ENCODE measurements around the gene RMND1.

The RMND1 gene

DNA sequence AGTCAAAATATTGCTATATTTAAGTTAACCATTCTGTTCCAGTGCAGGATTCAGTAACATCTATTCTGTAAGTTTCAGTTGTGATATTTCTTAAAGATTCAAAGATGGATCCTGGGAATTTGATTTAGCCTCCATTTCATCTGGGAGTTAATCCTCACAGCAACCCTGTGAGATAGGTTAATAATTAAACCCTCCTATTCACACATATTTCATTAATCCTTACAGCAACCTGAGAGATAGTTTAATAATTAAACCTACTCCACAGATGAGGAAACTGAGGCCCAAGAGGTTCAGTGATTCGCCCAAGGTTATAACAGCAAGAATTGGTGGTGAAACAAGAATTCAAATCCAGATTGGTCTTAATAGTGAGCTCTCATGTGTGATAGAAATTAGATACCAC, 49.7 kb downstream of the RMND1 start:
- Histone ChIP-seq H3K36me3 (ENCODE audit: insufficient read depth, low read length) (peaks cover 37% of the 10 kb centered on the region; the same call in 1 of the 2 replicates), H4K20me1 (ENCODE audit: insufficient read depth, low read length, poor library complexity, severe bottlenecking) (peaks cover 69% of the 10 kb centered on the region), H3K79me2 (ENCODE audit: insufficient read depth, low read length) (peaks cover 65% of the 10 kb centered on the region), H3F3A (ENCODE audit: low read depth) (peaks cover 9% of the 10 kb centered on the region; the same call in 1 of the 2 replicates), H3K4me3 (ENCODE audit: low read length, poor library complexity, severe bottlenecking) (no peak overlapping the region), H3K4me1 (ENCODE audit: insufficient read depth, low read length, poor library complexity, severe bottlenecking) (peaks cover 8% of the 10 kb centered on the region), H3K9me3 (ENCODE audit: insufficient read depth, low read depth, low read length) (no peaks in the 10 kb centered on the region), H2AFZ (ENCODE audit: low read length) (no peak overlapping the region), H3K27me3 (ENCODE audit: insufficient read depth, low read length, poor library complexity, severe bottlenecking) (no peaks in the 10 kb centered on the region), H3K9ac (ENCODE audit: low read depth, low read length, poor library complexity, severe bottlenecking) (no peak overlapping the region), H3K4me2 (ENCODE audit: low read depth, low read length, poor library complexity, severe bottlenecking) (no peak overlapping the region), H3K9me2 (replicated peaks; ENCODE audit: low read depth, low read length) (no peaks in the 10 kb centered on the region)
- TF ChIP-seq CTCF (conservative IDR thresholded peaks at IDR 0.05; ENCODE audit: low read length) (no peak), EZH2phosphoT487 (IDR thresholded peaks at IDR 0.05; ENCODE audit: borderline replicate concordance) (no peak)

DNA sequence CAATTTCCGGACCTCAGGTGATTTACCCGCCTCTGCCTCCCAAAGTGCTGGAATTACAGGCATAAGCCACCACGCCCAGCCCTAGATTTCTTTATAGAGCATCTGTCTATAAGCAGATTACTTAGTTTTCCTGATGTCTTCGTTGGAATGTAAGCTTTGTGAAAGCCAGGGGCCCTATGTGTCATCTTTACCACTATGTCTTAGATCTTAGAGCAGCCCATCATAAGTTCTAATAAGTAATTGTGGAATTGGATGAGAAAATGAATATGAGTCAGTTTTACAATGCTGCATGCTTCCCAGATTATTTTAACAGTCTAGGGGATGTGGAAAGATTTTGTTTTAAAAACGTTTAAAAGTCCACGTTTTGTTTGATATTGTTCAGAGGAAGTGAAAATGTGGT, 51.5 kb downstream of the RMND1 start:
- H4K20me1 ChIP-seq (ENCODE audit: insufficient read depth, low read length, poor library complexity, severe bottlenecking): peaks cover 82% of the 10 kb centered on the region

DNA sequence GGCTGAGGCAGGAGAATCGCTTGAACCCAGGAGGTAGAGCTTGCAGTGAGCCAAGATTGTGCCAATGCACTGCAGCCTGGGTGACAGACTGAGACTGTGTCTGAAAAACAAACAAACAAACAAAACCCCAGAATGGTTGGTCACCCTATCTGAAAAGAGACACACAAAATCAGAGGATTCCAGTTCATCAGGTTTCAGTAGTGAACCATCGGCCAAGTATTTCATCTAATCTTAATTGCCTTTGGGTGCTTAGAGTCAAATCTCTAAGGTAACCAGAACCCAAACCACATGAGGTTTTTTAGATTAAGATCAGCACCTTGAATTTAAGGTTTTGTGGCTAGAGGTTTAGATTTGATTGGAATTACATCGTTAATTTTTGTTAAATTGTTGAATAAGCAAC, 52.2 kb downstream of the RMND1 start:
- Histone ChIP-seq H2AFZ (ENCODE audit: low read length) (no peak overlapping the region), H3K79me2 (ENCODE audit: insufficient read depth, low read length) (peaks cover 90% of the 10 kb centered on the region), H3F3A (ENCODE audit: low read depth) (peaks cover 6% of the 10 kb centered on the region; the same call in 1 of the 2 replicates), H3K9ac (ENCODE audit: low read depth, low read length, poor library complexity, severe bottlenecking) (no peak overlapping the region), H3K9me2 (replicated peaks; ENCODE audit: low read depth, low read length) (no peaks in the 10 kb centered on the region), H3K9me3 (ENCODE audit: insufficient read depth, low read depth, low read length) (no peaks in the 10 kb centered on the region), H3K4me2 (ENCODE audit: low read depth, low read length, poor library complexity, severe bottlenecking) (no peak overlapping the region), H3K4me3 (ENCODE audit: low read length, poor library complexity, severe bottlenecking) (no peak overlapping the region), H3K27me3 (ENCODE audit: insufficient read depth, low read length, poor library complexity, severe bottlenecking) (no peaks in the 10 kb centered on the region), H4K20me1 (ENCODE audit: insufficient read depth, low read length, poor library complexity, severe bottlenecking) (peaks cover 87% of the 10 kb centered on the region), H3K36me3 (ENCODE audit: insufficient read depth, low read length) (peaks cover 32% of the 10 kb centered on the region; the same call in 1 of the 2 replicates), H3K4me1 (ENCODE audit: insufficient read depth, low read length, poor library complexity, severe bottlenecking) (peaks cover 25% of the 10 kb centered on the region)
- TF ChIP-seq CTCF (conservative IDR thresholded peaks at IDR 0.05; ENCODE audit: low read length) (no peak), EZH2phosphoT487 (IDR thresholded peaks at IDR 0.05; ENCODE audit: borderline replicate concordance) (no peak)

More for the DNA sequence above, 51.5 kb downstream of the RMND1 start:
- H3K27me3 ChIP-seq (ENCODE audit: insufficient read depth, low read length, poor library complexity, severe bottlenecking): no peaks in the 10 kb centered on the region
- H3K79me2 ChIP-seq (ENCODE audit: insufficient read depth, low read length): peaks cover 82% of the 10 kb centered on the region
- H3K4me3 ChIP-seq (ENCODE audit: low read length, poor library complexity, severe bottlenecking): no peak overlapping the region
- H2AFZ ChIP-seq (ENCODE audit: low read length): no peak overlapping the region
- no peaks in the 10 kb centered on the region for H3K9me3 ChIP-seq (ENCODE audit: insufficient read depth, low read depth, low read length)
- H3K9me2 ChIP-seq (replicated peaks; ENCODE audit: low read depth, low read length): no peaks in the 10 kb centered on the region
- no peak for TF ChIP-seq CTCF (conservative IDR thresholded peaks at IDR 0.05; ENCODE audit: low read length)
- TF ChIP-seq EZH2phosphoT487 (IDR thresholded peaks at IDR 0.05; ENCODE audit: borderline replicate concordance): no peak
- no peak overlapping the region for H3K4me2 ChIP-seq (ENCODE audit: low read depth, low read length, poor library complexity, severe bottlenecking)
- peaks cover 6% of the 10 kb centered on the region; the same call in 1 of the 2 replicates for H3F3A ChIP-seq (ENCODE audit: low read depth)
- H3K4me1 ChIP-seq (ENCODE audit: insufficient read depth, low read length, poor library complexity, severe bottlenecking): peaks cover 17% of the 10 kb centered on the region
- no peak overlapping the region for H3K9ac ChIP-seq (ENCODE audit: low read depth, low read length, poor library complexity, severe bottlenecking)
- H3K36me3 ChIP-seq (ENCODE audit: insufficient read depth, low read length): peaks cover 32% of the 10 kb centered on the region; the same call in 1 of the 2 replicates

Measured in Loucy (cell line).